AG09319 (cell line): Measurements from ENCODE around the gene KIF13A.

Experiments
- DNase-seq: peaks from one replicate; pipeline ENCODE4 v3.0.0-alpha.2; 2010; ENCODE audit warnings: low read depth; ENCODE audit errors: extremely low read depth
- CTCF ChIP-seq: IDR thresholded peaks from 2 replicates; pipeline ENCODE4 v1.5.1; 2011; ENCODE audit warnings: low read depth, mild to moderate bottlenecking, inconsistent platforms, low read length, moderate library complexity

The KIF13A gene

DNA sequence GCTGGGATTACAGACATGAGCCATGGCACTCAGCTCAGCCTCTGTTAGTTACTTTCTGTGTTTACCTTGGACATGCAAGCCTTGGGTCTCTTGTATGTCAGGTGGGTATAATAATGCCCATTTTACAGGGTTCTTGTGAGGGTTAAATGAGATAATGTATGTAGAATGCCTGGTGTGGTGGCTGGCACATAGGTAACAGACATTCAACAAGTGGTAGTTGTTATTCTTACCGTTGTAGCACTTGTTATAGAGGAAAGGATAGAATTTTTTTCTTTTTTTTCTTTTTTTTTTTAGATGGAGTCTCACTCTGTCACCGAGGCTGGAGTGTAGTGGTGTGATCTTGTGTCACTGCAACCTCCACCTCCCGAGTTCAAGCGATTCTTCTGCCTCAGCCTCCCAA, 8.0 kb upstream of the KIF13A start:
- no peak for TF ChIP-seq CTCF
- DNase-seq, result no peak

- no peak for TF ChIP-seq CTCF
- DNase-seq, result no peak
Observed at GRCh38 chr6:17994019-17994418, 6.6 kb upstream of the KIF13A start.

DNA sequence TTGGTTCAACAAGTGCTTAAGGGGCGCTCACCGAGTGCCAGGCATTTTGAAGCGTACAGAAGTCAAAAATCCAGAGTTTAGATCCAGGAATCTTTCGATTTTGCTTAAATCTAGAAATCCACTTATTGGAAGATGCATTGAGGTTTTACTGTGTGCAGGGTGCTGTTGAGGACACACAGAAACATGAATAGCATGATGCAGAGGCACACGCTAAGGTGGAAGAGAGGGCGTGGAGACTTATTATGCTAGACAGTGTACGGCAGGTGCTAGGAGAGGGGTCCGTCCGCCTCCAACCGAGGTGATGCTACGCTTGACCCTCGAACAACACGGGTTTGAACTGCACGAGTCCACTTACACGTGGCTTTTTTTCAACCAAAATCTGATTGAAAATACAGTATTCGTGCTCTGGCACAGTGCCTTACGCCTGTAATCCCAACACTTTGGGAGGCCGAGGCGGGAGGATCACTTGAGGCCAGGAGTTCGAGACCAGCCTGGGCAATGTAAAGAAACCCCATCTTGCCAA, 1.0 kb upstream of the KIF13A start:
- no peak for TF ChIP-seq CTCF
- no peak for DNase-seq

GRCh38 chr6:17987697-17988421, 424 bp upstream of the KIF13A start:
- no peak for DNase-seq

DNA sequence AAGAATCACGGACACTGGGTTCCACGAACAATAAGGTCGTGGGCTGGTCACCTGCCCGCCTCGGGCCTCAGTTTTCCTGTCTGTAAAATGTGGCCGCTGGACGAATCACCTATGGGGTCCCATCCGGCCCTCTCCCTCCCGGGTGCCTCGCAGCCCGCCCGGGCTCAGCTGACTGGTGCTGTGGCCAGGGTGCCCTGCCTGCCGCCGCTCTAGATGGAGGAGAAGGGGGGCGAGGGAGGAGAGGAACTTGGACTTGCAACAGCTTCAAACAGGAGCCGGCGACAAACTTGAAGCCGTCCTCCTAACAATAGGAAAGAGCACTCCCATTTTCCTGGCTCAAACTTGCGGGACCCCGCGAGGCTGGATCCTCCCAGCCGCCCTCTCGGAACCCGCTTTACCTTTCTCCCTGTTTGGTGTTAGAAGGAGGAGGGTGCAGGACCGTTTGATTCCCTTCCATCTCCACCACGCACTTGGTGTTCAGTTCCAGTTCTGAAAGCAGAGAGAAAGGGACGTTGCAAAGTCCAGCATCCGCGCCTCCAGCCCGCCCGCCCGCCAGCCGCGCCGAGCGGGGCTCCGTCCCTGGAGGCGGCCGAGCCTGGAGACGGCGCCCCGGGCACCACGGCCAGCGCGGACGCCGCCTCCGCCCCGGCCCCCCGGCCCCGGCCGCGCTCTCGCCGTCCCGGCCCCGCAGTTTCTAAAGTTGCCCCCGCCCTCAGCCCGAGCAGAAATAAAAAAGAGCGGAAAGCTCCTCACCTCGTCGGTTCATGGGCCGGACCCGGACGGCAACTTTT, 584 bp downstream of the KIF13A start:
- DNase-seq, result no peak
- no peak for TF ChIP-seq CTCF

More at GRCh38 chr6:17987697-17988421, 424 bp upstream of the KIF13A start:
- peak; percentile 5; the same call in 1 of the 2 replicates for TF ChIP-seq CTCF

GRCh38 chr6:17985934-17986655, 1.3 kb downstream of the KIF13A start:
- no peak for TF ChIP-seq CTCF
- no peak for DNase-seq
